NCI-H1436 treated with DMSO at 0.1 percent for 48 hours (cell line): ENCODE measurements around the gene ZIK1.

ENCODE experiments used
- DNase-seq: peaks from one replicate; lab custom pipeline; 2025; lab: John Stamatoyannopoulos, UW

ZIK1 gene

DNA sequence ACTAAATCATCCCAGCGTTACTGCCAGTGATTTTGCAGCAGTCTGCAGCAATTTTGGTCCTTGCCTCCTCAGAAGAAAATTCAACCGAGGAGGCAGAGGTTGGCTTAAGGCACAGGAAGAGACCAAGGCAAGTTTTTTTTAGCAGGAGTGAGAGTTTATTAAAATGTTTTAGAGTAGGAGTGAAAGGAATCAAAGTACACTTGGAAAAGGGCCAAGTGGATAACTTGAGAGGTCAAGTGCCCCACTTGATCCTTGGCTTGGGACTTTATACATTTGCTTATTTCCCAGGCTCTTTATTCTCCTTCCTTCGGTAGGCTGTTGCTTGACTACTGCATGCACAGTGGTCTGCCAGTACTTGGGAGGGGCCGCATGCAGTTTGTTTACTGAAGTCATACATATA is 27.2 kb downstream of the ZIK1 start:
- no peak for DNase-seq

DNA sequence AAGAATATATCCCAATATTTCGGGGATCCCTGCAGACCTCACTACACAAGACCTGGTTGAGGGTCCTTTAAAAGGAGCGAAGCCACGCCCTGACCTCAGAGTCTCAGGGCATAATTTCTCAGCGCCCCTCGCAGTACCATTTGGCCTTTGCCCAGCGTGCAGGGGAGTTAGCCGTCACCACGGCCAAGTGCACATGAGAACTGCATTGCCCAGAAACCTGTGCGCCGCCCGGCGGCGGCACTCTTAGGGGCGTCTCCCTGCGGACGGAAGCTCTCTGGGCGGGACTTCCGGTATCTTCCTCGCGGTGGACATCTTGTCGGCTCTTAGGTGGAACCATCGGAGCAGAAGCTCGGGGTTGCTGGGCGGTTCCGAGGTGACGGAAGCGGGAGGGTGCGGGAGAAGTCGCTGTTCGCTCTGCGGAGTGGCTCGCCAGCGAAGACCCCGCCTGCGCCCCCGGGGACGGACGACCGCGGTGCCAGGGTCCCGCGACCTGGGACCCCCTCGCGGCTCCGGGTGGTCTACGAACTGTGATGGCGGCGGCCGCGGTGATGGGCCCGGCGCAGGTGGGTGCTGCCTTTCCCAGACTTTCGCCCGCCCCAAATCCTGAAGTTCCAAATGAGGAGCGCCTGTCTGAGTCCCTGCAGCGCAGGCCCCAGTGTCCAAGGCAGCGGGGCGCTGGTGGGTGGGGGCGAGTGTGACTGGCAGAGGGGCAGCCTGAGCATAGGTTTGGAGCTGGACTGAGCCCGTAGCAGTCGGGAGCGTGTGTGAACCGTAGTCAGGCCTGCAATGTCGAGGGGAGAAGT is 30.2 kb downstream of the ZIK1 start, which contains the start of gene ZNF134:
TSS of gene ZNF134 (plus strand) at position 302 of the 803 bp plus-strand sequence. CDS start 5,227 bp downstream, outside the sequence.
- peak; percentile 77 for DNase-seq

DNA sequence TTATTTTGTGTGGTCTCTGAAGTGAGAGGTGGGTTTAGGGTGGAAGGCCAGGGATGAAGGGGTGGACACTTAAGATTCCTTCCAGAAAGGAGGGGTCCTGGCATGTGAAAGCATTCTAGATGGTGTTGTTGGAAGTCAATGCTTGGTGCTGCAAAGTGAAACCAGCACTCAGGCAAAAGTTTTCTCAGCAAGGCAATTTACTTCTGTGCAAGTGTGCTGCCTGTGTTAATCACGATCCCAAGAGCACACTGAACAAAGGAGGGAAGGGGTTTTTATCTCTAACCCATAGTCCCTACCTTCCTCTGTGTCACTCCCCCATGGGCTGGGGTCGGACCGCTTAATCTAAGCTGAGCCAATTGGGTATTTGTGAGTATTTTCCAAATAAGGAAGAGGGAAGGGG is 31.4 kb downstream of the ZIK1 start:
- DNase-seq = no peak

- DNase-seq = no peak
Measured at GRCh38 chr19:57620673-57621348, 36.9 kb downstream of the ZIK1 start.

GRCh38 chr19:57623091-57623490 is 39.1 kb downstream of the ZIK1 start:
- no peak for DNase-seq

DNA sequence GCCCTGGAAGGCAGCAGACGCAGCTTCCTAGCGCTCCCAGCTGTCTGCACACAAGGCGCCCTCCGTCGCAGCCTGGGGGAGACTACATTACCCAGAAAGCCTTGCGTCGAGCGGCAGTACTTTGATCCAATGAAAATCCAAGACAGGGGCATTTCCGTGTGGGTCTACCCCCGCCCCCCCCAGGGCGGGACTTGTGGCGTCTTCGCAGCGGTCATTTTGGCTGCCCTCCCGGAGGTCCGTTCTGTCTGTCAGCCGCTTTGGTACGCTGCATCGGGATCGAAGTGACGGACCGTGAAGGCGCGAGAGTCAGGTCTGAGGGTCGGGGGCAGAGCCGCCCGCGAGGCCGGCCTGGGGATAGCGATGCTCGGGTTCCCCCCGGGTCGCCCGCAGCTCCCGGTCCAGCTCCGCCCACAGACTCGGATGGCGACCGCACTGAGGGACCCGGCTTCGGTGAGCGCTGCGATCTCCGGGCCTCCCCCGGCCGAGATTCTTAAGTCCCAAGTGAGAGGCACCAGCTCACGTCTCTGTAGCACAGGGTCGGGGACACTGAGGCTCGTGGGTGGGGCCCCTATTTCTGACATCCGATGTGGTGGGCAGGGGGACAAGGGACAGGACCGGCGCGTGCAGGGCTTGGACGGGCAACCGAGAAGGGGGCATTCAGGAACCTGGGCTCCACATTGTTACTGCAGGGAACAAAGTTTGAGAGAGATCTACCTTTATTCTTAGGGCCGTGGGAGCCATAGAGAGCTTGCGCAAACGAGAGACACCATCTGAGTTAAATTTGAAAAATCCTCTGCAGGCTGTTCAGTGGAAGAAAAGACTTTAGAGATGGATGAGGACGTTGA is 49.3 kb downstream of the ZIK1 start, which contains the start of gene ZNF211:
TSS of gene ZNF211 (plus strand) at position 182 of the 845 bp plus-strand sequence. CDS start at position 361, 179 bp downstream.
- DNase-seq = peak; percentile 89

DNA sequence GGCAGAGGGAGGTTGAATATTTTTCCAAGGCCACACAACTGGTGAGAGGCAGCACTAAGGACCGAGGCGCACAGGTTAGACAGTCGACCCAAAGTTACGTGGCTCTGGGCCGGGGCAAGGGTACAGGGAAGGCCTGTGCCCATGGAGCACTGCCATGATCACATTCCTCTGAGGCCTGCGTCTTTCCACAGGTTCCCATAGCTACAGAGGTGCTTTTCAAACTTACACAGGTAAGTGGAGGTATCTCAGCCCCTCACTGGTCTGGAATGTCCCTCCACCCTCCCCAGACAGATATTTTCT is 49.8 kb downstream of the ZIK1 start:
- DNase-seq = no peak

DNA sequence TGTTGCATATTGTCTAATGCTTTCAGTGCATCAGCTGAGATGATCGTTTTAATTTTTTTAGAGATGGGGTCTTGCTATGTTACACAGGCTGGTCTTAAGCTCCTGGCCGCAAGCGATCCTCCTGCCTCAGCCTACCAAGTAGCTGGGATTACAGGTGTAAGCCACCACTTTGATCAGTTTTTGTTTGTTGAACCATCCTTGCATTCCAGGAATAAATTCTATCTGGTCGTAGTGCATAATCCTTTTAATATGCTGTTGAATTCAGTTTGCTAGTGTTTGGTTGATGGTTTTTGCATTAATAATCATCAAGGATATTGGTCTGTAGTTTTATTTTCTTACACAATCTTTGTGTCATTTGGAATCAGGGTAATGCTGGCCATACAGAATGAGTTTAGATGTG is 53.4 kb downstream of the ZIK1 start:
- no peak for DNase-seq

GRCh38 chr19:57641715-57642234 is 57.8 kb downstream of the ZIK1 start:
- no peak for DNase-seq

GRCh38 chr19:57642396-57643046 is 58.6 kb downstream of the ZIK1 start:
- no peak for DNase-seq
